Measurements from ENCODE around the gene CHD2. TPM values are rescaled to one million over a fixed set of nuclear protein-coding genes. Genes with fewer than 3 reads are reported as not detected.

Gene CHD2
- total and polyA plus RNA-seq, 2 donors = 29.9 to 210 TPM

DNA sequence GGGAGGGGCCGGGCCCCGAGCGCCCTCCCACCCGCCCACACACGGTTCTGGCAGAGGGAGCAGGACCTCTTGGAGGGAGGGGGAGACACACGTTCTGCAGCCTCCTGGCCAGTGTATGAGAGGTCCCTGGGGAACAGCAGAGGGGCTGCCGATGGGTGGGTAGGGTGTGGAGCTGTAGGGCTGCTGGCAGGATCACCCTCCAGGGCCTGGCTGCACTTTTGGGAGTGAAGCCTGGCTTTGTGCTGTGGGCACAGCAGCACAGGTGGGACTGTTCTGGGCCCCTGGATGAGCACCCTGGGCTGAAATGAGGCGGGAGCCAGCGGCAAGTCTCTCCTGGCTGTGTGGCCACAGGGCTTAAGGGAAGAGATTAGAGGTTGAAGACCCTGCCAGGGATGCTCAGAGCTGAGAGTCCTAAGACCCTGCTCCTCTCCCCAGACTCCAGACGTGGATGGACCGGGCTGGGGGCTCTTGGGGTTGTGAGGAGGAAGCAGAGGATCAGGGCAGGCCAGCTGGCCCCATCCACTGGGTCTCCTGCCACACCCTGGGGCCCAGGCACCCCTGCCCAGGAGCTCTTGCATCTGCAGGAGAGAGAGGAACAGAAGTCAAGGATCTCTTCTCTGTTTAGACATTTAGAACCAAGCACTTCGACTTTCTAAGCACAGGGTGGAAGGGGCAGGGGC lies 143.6 kb downstream of the CHD2 start:
- Histone ChIP-seq H3K27ac (ENCODE audit: low read depth) (no peak overlapping the region), H3K36me3 (ENCODE audit: insufficient read depth) (no peaks in the 10 kb centered on the region)

DNA sequence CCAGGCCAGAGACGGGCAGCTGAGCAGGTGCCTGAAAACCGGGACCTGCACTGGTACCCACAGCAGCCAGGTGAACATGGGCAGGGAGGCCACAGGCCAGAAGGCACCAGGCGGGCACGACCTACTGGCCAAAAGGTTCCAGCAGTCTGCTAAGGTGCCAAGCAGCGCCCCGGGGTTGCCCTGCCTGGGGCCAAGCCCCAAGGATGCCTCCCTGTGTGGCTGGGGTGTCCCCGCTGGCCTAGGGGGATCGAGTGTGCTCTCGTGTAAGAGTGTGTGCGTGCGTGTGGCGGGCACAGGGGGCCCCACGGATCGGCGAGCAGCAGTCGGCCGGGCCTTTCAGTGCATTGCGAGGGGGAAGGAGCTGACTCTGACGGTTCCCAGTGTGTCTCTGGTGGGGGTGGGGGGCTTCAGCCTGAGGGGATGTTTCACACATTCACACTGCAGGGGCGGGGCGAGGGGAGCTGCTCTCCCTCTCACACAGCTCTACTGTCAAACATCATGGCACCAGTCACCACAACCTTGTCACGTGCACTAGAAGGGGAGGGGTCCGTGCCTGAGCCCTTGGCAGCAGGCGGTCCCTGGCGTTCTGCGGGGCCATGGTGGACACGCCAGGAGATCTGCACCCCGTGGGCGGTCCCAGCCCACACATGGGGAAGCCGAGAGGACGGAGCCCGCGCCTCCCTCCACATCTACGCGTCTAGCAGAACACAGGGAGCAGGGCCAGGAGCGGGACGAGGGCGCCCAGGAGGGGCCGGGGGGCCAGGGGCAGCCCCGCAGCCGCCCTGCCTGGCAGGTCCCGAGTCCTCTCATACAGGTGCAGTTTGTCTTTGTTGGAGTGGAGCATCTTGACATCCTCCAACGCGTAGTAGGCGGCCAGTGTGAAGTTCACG lies 144.4 kb downstream of the CHD2 start:
- Histone ChIP-seq H3K4me1 (ENCODE audit: insufficient read depth) (no peaks in the 10 kb centered on the region), H3K27ac (ENCODE audit: low read depth) (no peak overlapping the region), H3K4me3 (ENCODE audit: low read depth, low read length) (no peak overlapping the region), H3K36me3 (ENCODE audit: insufficient read depth) (no peaks in the 10 kb centered on the region)
- WGBS = 92% methylated on average over 46 of the region's 46 CpGs
- no peak for DNase-seq (ENCODE audit: extremely low spot score)

More for the DNA sequence above, 143.6 kb downstream of the CHD2 start:
- 58% methylated on average over 12 of the region's 12 CpGs for WGBS
- Histone ChIP-seq H3K4me3 (ENCODE audit: low read depth, low read length) (no peak overlapping the region), H3K4me1 (ENCODE audit: insufficient read depth) (no peaks in the 10 kb centered on the region)
- no peak for DNase-seq (ENCODE audit: extremely low spot score)

DNA sequence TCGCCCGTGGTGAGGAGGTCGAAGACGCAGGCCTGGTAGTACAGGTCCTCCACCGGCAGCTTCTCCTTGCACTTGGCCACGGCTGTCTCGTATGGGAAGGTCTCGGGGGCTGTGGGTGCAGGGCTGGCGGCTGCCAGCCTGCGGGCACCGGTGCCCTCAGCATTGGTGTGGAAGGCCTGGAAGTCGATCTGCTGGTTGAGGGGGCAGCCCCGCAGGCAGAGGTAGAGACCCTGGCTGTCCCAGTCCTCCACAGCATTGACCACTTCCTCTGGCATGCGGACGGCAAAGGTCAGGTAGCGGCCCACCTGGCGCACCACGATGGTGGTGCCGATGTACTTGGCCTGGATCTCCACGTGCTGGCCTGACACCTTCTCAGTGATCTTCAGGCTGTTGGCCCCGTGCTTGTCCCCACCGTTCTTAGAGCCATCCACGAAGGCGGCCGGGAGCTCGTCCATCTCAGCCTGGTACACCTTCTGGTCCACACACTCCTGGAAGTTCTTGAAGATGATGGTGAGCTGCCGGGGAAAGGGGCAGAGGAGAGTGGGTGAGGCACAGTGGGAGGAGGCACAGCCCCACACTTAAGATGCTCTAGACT lies 145.2 kb downstream of the CHD2 start:
- Histone ChIP-seq H3K4me1 (ENCODE audit: insufficient read depth) (no peaks in the 10 kb centered on the region), H3K4me3 (ENCODE audit: low read depth, low read length) (no peak overlapping the region), H3K27ac (ENCODE audit: low read depth) (no peak overlapping the region), H3K36me3 (ENCODE audit: insufficient read depth) (no peaks in the 10 kb centered on the region)
- WGBS = 96% methylated on average over 27 of the region's 27 CpGs
- no peak for DNase-seq (ENCODE audit: extremely low spot score)

DNA sequence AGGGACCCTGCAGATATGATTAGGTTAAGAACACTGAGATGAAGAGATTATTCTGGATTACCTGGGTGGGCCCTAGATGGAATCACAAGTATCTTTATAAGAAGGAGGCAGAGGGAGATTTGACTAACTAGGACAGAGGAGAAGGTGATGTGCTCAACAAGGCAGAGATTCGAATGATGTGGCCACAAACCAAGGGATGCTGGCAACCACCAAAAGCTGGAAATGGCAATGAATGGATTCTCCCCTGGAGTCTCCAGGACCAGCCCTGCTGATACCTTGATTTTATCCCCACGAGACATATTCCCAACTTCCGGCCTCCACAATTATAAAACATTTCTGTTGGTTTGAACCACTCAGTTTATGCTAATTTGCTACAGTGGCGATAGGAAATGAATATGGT lies 146.0 kb downstream of the CHD2 start:
- no peaks in the 10 kb centered on the region for H3K36me3 ChIP-seq (ENCODE audit: insufficient read depth)
- H3K27ac ChIP-seq (ENCODE audit: low read depth) = no peak overlapping the region

GRCh38 chr15:93046721-93047120 lies 146.6 kb downstream of the CHD2 start:
- H3K36me3 ChIP-seq (ENCODE audit: insufficient read depth) = no peaks in the 10 kb centered on the region

More for the DNA sequence above, 146.0 kb downstream of the CHD2 start:
- H3K4me3 ChIP-seq (ENCODE audit: low read depth, low read length) = no peak overlapping the region
- no peaks in the 10 kb centered on the region for H3K4me1 ChIP-seq (ENCODE audit: insufficient read depth)
- 98% methylated on average over 4 of the region's 4 CpGs for WGBS
- DNase-seq (ENCODE audit: extremely low spot score) = no peak

GRCh38 chr15:93047621-93048425 lies 147.7 kb downstream of the CHD2 start:
- H3K36me3 ChIP-seq (ENCODE audit: insufficient read depth) = no peaks in the 10 kb centered on the region

More at GRCh38 chr15:93046721-93047120, 146.6 kb downstream of the CHD2 start:
- H3K27ac ChIP-seq (ENCODE audit: low read depth) = no peak overlapping the region
- no peak overlapping the region for H3K4me3 ChIP-seq (ENCODE audit: low read depth, low read length)
- no peaks in the 10 kb centered on the region for H3K4me1 ChIP-seq (ENCODE audit: insufficient read depth)
- DNase-seq (ENCODE audit: extremely low spot score) = no peak
- 76% methylated on average over 7 of the region's 7 CpGs for WGBS

GRCh38 chr15:93048426-93048721 lies 148.2 kb downstream of the CHD2 start:
- Histone ChIP-seq H3K36me3 (ENCODE audit: insufficient read depth) (no peaks in the 10 kb centered on the region), H3K27ac (ENCODE audit: low read depth) (no peak overlapping the region), H3K4me1 (ENCODE audit: insufficient read depth) (no peaks in the 10 kb centered on the region), H3K4me3 (ENCODE audit: low read depth, low read length) (no peak overlapping the region)
- 92% methylated on average over 14 of the region's 14 CpGs for WGBS
- DNase-seq (ENCODE audit: extremely low spot score) = no peak

More at GRCh38 chr15:93047621-93048425, 147.7 kb downstream of the CHD2 start:
- 83% methylated on average over 18 of the region's 18 CpGs for WGBS
- H3K4me3 ChIP-seq (ENCODE audit: low read depth, low read length) = no peak overlapping the region
- no peak for DNase-seq (ENCODE audit: extremely low spot score)
- H3K27ac ChIP-seq (ENCODE audit: low read depth) = no peak overlapping the region
- H3K4me1 ChIP-seq (ENCODE audit: insufficient read depth) = no peaks in the 10 kb centered on the region

DNA sequence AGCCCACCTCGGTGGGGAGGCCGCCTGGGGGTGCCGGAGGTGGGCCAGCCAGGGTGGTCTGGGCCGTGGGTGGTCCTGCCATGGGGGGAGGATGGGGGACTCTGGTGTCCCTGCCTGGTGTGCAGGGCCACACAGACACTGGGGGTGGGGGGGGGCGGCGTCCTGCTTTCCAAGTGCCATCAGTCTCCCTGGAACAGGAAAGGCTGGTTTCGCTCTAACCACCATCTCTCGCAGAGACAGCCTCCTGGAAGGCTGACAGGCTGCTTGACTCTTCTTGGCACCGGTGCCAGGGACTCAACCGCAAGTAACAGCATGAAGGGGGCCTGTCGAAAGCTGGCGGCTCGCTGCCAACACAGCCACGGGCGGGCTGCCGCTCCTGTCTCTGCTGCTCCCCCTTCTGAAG lies 148.6 kb downstream of the CHD2 start:
- WGBS = 71% methylated on average over 16 of the region's 16 CpGs
- DNase-seq (ENCODE audit: extremely low spot score) = no peak
- H3K36me3 ChIP-seq (ENCODE audit: insufficient read depth) = no peaks in the 10 kb centered on the region
- no peak overlapping the region for H3K27ac ChIP-seq (ENCODE audit: low read depth)
- H3K4me3 ChIP-seq (ENCODE audit: low read depth, low read length) = no peak overlapping the region
- no peaks in the 10 kb centered on the region for H3K4me1 ChIP-seq (ENCODE audit: insufficient read depth)

DNA sequence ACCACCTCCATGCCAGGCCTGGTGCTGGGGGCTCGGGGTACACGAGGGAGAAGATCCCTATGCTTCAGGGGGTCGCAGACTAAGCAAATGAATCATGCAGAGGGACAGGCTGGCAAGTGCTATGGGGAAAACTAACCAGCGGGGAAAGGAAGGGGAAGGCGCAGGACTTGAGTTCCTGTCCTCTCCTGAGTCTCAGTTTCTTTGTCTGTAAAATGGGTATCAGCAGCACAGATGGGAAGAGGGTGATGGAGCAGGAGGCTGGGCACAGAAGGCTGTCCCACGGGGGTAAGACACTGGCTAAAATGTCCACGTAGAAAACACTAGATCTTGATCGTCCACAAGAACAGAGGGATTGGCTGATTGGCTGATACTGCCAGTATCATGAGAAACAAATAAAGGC lies 149.1 kb downstream of the CHD2 start:
- H3K4me3 ChIP-seq (ENCODE audit: low read depth, low read length) = no peak overlapping the region
- WGBS = 82% methylated on average over 8 of the region's 8 CpGs
- no peaks in the 10 kb centered on the region for H3K4me1 ChIP-seq (ENCODE audit: insufficient read depth)
- no peak for DNase-seq (ENCODE audit: extremely low spot score)
- no peaks in the 10 kb centered on the region for H3K36me3 ChIP-seq (ENCODE audit: insufficient read depth)
- no peak overlapping the region for H3K27ac ChIP-seq (ENCODE audit: low read depth)

DNA sequence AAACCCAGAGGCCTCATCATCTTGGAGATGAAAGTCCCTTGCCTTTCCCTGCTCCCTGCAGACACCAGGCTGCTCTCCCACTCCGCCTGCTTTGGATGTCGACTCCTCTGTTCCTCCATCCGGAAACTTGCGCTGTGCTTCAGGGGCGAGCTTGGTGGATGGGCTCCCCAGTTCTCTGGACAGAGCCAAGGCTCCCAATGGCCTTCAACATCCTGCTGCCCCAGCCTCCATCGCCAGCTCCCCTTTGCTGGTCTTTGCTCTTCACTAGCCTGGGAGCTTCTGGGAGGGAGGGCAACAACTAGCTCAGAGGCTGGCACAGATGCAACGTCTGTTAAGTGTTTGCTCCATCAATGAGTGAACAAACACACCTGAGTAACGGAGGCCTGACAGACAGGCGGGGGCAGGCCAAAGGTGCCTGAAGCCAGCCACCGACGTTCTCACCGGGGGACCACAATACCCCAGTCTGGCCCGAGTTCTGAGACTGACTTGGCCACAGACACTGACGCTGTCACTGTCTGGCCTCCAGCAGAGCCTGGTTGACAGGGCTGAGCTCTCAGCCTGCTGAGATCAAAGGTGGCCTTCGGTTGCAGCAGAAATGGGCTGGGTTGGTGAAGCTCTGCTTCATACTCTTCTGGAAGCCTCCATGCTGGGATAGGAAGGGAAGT lies 149.9 kb downstream of the CHD2 start:
- DNase-seq (ENCODE audit: extremely low spot score) = no peak
- WGBS = 81% methylated on average over 15 of the region's 15 CpGs
- H3K27ac ChIP-seq (ENCODE audit: low read depth) = no peak overlapping the region
- H3K4me3 ChIP-seq (ENCODE audit: low read depth, low read length) = no peak overlapping the region
- H3K36me3 ChIP-seq (ENCODE audit: insufficient read depth) = no peaks in the 10 kb centered on the region
- no peaks in the 10 kb centered on the region for H3K4me1 ChIP-seq (ENCODE audit: insufficient read depth)

GRCh38 chr15:93050648-93051047 lies 150.5 kb downstream of the CHD2 start:
- 93% methylated on average over 13 of the region's 13 CpGs for WGBS
- no peak for DNase-seq (ENCODE audit: extremely low spot score)
- Histone ChIP-seq H3K36me3 (ENCODE audit: insufficient read depth) (no peaks in the 10 kb centered on the region), H3K4me3 (ENCODE audit: low read depth, low read length) (no peak overlapping the region), H3K4me1 (ENCODE audit: insufficient read depth) (no peaks in the 10 kb centered on the region), H3K27ac (ENCODE audit: low read depth) (no peak overlapping the region)

DNA sequence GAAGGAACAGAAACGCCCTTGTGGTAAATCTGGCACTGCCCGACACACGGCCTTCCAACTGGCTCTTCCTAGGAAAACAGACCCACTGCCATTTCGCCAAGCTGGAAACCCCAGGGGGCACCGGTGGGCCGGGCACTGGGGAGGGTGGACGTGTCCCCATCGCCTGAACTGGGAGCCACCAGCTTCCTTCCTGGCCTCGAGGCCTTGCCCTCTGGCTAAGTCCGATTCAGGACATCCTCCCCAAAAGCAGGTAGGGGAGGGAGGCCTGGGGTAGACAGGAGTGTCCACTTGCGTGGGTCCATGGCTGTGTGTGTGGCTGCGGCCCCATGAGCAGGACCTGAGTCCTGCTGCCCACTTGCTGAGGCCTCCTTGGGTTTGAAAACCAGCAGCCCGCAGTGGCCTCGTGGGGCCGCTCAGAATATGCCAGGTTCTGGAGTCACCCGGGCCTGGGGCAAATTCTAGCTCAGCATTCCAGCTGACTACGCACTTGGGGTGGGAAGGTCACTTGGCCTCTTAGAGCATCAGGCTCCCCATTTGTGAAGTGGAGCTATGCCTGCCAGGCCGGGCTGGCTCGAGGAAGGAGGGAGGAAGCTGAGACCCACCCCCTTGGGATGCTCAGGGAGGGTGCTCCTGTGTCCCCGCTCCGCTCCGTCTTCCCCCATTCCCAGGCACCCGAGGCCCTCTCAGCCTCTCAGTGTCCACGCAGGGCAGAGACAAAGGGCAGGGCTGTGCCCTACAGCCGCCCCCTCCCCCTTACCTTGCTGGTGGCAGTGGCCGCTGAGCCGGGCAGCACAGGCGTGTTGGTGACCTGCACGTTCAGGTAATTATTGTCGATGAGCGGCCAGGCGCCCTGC lies 151.3 kb downstream of the CHD2 start:
- Histone ChIP-seq H3K4me3 (ENCODE audit: low read depth, low read length) (no peak overlapping the region), H3K27ac (ENCODE audit: low read depth) (no peak overlapping the region), H3K36me3 (ENCODE audit: insufficient read depth) (no peaks in the 10 kb centered on the region), H3K4me1 (ENCODE audit: insufficient read depth) (no peaks in the 10 kb centered on the region)
- 92% methylated on average over 32 of the region's 32 CpGs for WGBS
- no peak for DNase-seq (ENCODE audit: extremely low spot score)
